ENCODE results near the gene GABARAPL1. TPM values are rescaled to one million over a fixed set of nuclear protein-coding genes. Genes with fewer than 3 reads are reported as not detected.

The GABARAPL1 gene
- total and polyA plus RNA-seq, 2 of the 13 experiments (the other 11 are each of a cell fraction or from before 2014, with no cell fraction given) = 7.9 to 26.1 TPM

DNA sequence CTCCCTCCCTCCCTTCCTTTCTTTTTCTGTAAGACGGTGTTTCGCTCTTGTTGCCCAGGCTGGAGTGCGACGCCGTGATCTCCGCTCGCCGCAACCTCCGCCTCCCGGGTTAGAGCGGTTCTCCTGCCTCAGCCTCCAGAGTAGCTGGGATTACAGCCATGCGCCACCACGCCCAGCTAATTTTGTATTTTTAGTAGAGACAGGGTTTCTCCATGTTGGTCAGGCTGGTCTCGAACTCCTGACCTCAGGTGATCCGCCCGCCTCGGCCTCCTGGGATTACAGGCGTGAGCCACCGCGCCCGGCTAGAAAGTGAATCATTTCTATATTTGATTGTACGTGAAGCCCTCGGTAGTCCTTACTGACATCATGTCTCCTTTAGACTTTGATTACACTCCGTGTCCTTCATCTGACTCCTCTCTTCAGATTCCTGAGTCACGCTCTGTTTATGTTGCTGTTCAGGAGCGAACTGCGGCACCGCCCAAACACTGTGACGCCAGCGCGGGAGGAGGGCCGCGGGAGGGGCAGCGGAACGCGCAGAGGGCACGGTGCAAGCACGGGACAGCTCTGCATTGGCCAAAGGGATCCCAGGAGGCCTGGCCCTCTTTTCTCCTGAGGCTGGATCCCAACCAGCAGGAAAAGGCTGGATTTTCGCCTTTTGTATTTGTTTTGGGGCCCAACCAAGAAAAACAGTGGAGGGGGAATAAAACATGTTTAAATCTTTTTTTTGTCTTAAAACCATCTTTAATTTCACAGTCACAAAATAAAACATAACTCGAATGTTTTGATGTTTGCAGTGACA lies 538 bp upstream of the GABARAPL1 start (continued):
- TF ChIP-seq, protein P1, sequence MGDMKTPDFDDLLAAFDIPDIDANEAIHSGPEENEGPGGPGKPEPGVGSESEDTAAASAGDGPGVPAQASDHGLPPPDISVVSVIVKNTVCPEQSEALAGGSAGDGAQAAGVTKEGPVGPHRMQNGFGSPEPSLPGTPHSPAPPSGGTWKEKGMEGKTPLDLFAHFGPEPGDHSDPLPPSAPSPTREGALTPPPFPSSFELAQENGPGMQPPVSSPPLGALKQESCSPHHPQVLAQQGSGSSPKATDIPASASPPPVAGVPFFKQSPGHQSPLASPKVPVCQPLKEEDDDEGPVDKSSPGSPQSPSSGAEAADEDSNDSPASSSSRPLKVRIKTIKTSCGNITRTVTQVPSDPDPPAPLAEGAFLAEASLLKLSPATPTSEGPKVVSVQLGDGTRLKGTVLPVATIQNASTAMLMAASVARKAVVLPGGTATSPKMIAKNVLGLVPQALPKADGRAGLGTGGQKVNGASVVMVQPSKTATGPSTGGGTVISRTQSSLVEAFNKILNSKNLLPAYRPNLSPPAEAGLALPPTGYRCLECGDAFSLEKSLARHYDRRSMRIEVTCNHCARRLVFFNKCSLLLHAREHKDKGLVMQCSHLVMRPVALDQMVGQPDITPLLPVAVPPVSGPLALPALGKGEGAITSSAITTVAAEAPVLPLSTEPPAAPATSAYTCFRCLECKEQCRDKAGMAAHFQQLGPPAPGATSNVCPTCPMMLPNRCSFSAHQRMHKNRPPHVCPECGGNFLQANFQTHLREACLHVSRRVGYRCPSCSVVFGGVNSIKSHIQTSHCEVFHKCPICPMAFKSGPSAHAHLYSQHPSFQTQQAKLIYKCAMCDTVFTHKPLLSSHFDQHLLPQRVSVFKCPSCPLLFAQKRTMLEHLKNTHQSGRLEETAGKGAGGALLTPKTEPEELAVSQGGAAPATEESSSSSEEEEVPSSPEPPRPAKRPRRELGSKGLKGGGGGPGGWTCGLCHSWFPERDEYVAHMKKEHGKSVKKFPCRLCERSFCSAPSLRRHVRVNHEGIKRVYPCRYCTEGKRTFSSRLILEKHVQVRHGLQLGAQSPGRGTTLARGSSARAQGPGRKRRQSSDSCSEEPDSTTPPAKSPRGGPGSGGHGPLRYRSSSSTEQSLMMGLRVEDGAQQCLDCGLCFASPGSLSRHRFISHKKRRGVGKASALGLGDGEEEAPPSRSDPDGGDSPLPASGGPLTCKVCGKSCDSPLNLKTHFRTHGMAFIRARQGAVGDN (CRISPR knock-in tag; IDR thresholded peaks at IDR 0.05) = peak; percentile 87
- TF ChIP-seq PRPF4 (IDR thresholded peaks at IDR 0.05; ENCODE audit: low read depth, low read length, poor library complexity, severe bottlenecking) = no peak
- TF ChIP-seq ZSCAN9 (CRISPR knock-in tag; IDR thresholded peaks at IDR 0.05; ENCODE audit: borderline replicate concordance) = peak; percentile 34; the same call in 1 of the 2 replicates
- TF ChIP-seq SIN3A (IDR thresholded peaks at IDR 0.05; ENCODE audit: borderline replicate concordance, low read depth, low read length) = 0 out of 2 replicates have a peak, but pooled peaks have one; percentile 21
- TF ChIP-seq ZNF558 (CRISPR knock-in tag; IDR thresholded peaks at IDR 0.05; ENCODE audit: borderline replicate concordance) = 0 out of 2 replicates have a peak, but pooled peaks have one; percentile 4
- TF ChIP-seq, protein P2, sequence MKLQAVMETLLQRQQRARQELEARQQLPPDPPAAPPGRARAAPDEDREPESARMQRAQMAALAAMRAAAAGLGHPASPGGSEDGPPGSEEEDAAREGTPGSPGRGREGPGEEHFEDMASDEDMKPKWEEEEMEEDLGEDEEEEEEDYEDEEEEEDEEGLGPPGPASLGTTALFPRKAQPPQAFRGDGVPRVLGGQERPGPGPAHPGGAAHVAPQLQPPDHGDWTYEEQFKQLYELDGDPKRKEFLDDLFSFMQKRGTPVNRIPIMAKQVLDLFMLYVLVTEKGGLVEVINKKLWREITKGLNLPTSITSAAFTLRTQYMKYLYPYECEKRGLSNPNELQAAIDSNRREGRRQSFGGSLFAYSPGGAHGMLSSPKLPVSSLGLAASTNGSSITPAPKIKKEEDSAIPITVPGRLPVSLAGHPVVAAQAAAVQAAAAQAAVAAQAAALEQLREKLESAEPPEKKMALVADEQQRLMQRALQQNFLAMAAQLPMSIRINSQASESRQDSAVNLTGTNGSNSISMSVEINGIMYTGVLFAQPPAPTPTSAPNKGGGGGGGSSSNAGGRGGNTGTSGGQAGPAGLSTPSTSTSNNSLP (IDR thresholded peaks at IDR 0.05; ENCODE audit: low read depth, low read length) = peak; percentile 88
- peak; percentile 19; the same call in 1 of the 2 replicates for TF ChIP-seq TOPORS (CRISPR knock-in tag; IDR thresholded peaks at IDR 0.05)
- TF ChIP-seq ZFP41 (CRISPR knock-in tag; IDR thresholded peaks at IDR 0.05; ENCODE audit: borderline replicate concordance) = no peak
- TF ChIP-seq NFE2L1 (CRISPR knock-in tag; IDR thresholded peaks at IDR 0.05; ENCODE audit: borderline replicate concordance) = no peak
- TF ChIP-seq ZNF781 (CRISPR knock-in tag; IDR thresholded peaks at IDR 0.05; ENCODE audit: borderline replicate concordance, not compliant biosample characterization) = peak; percentile 43
- peak; percentile 59; the same call in 1 of the 2 replicates for TF ChIP-seq ZNF263 (CRISPR knock-in tag; IDR thresholded peaks at IDR 0.05)
- peak; percentile 53 for TF ChIP-seq DMAP1 (CRISPR knock-in tag; IDR thresholded peaks at IDR 0.05)
- TF ChIP-seq, protein P3, sequence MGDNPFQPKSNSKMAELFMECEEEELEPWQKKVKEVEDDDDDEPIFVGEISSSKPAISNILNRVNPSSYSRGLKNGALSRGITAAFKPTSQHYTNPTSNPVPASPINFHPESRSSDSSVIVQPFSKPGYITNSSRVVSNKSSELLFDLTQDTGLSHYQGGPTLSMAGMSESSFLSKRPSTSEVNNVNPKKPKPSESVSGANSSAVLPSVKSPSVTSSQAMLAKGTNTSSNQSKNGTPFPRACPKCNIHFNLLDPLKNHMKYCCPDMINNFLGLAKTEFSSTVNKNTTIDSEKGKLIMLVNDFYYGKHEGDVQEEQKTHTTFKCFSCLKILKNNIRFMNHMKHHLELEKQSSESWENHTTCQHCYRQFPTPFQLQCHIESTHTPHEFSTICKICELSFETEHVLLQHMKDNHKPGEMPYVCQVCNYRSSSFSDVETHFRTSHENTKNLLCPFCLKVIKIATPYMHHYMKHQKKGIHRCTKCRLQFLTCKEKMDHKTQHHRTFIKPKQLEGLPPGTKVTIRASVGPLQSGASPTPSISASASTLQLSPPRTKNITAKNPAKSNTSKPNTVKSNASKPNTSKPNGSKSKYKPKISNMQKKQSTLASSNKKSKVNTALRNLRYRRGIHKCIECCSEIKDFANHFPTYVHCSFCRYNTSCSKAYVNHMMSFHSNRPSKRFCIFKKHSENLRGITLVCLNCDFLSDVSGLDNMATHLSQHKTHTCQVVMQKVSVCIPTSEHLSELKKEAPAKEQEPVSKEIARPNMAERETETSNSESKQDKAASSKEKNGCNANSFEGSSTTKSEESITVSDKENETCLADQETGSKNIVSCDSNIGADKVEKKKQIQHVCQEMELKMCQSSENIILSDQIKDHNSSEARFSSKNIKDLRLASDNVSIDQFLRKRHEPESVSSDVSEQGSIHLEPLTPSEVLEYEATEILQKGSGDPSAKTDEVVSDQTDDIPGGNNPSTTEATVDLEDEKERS (CRISPR knock-in tag; IDR thresholded peaks at IDR 0.05) = 0 out of 2 replicates have a peak, but pooled peaks have one; percentile 16
- TF ChIP-seq GABPB1 (CRISPR knock-in tag; IDR thresholded peaks at IDR 0.05) = peak; percentile 62
- peak; percentile 98 for TF ChIP-seq ZNF121 (CRISPR knock-in tag; IDR thresholded peaks at IDR 0.05)
- TF ChIP-seq ZNF331 (CRISPR knock-in tag; IDR thresholded peaks at IDR 0.05) = peak; percentile 61; the same call in 1 of the 2 replicates
- TF ChIP-seq, protein P4, sequence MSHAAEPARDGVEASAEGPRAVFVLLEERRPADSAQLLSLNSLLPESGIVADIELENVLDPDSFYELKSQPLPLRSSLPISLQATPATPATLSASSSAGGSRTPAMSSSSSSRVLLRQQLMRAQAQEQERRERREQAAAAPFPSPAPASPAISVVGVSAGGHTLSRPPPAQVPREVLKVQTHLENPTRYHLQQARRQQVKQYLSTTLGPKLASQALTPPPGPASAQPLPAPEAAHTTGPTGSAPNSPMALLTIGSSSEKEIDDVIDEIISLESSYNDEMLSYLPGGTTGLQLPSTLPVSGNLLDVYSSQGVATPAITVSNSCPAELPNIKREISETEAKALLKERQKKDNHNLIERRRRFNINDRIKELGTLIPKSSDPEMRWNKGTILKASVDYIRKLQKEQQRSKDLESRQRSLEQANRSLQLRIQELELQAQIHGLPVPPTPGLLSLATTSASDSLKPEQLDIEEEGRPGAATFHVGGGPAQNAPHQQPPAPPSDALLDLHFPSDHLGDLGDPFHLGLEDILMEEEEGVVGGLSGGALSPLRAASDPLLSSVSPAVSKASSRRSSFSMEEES (CRISPR knock-in tag; IDR thresholded peaks at IDR 0.05) = peak; percentile 73
- TF ChIP-seq POLR2A (IDR thresholded peaks at IDR 0.05; ENCODE audit: insufficient read depth in 1 of 2, low read depth in 2 of 2, low read length in 2 of 2) = peak; percentile 53 to 77; a peak in 3 of 4 replicates
